GM19324 (cell line): ENCODE measurements around the gene FAM237A.

Experiments used
- ATAC-seq: cut with Tn5 transposase; IDR thresholded peaks from one replicate; pipeline ENCODE4 v1.9.1; 2021; ENCODE audit warnings: mild to moderate bottlenecking, moderate library complexity; ENCODE audit not compliant: unreplicated experiment, low FRiP score

The FAM237A gene

GRCh38 chr2:206688453-206688852 is 46.2 kb downstream of the FAM237A start:
- ATAC-seq, result no peak

- ATAC-seq, result no peak
These were observed 46.7 kb downstream of the FAM237A start for GRCh38 chr2:206688990-206689389.

- ATAC-seq, result no peak
These were observed 50.7 kb downstream of the FAM237A start for GRCh38 chr2:206692971-206693370.

- ATAC-seq, result no peak
These were observed 51.3 kb downstream of the FAM237A start for GRCh38 chr2:206693399-206694137.

GRCh38 chr2:206696910-206697309 is 54.6 kb downstream of the FAM237A start:
- no peak for ATAC-seq

- no peak for ATAC-seq
These were observed 56.5 kb downstream of the FAM237A start for GRCh38 chr2:206698811-206699210.
